Mesenchymal stem cell (in vitro differentiated cells and primary cell): ENCODE results near the gene ZNF670.
"Not testable (repeated sequence)": the region's sequence is repeated elsewhere in the genome, so short reads cannot be mapped to it uniquely, and the experiment has no call there.

ENCODE experiments used
- DNase-seq: peaks from one replicate; pipeline ENCODE4 v3.0.0-alpha.2; 2013
- H2AFZ ChIP-seq: one replicate; pipeline ENCODE4 v1.6.1; 2013; ENCODE audit warnings: low read depth, mild to moderate bottlenecking, control low read depth, inconsistent platforms, low read length, moderate library complexity
- H2AK5ac ChIP-seq: 2 replicates; pipeline ENCODE4 v1.6.1; 2013; ENCODE audit warnings: low read length, moderate library complexity, mild to moderate bottlenecking, inconsistent platforms; ENCODE audit not compliant: severe bottlenecking
- H2BK120ac ChIP-seq: one replicate; pipeline ENCODE4 v1.6.1; 2013; ENCODE audit warnings: low read depth, mild to moderate bottlenecking, inconsistent platforms, low read length, moderate library complexity
- H2BK12ac ChIP-seq, 2 experiments: one replicate each; pipeline ENCODE4 v1.6.1; 2013; ENCODE audit warnings: inconsistent platforms in 2 of 2, low read length in 2 of 2, mild to moderate bottlenecking in 2 of 2, moderate library complexity in 2 of 2, control low read depth in 1 of 2
- H2BK15ac ChIP-seq: one replicate; pipeline ENCODE4 v1.6.1; 2013; ENCODE audit warnings: mild to moderate bottlenecking, low read depth, inconsistent platforms; ENCODE audit not compliant: poor library complexity, severe bottlenecking
- H2BK5ac ChIP-seq: 2 replicates; pipeline ENCODE4 v1.6.1; 2013; ENCODE audit warnings: low read depth, mild to moderate bottlenecking, low read length, control low read depth, inconsistent platforms; ENCODE audit not compliant: poor library complexity, severe bottlenecking
- H3K14ac ChIP-seq, 2 experiments: one replicate each; pipeline ENCODE4 v1.6.1; 2013; ENCODE audit warnings: inconsistent platforms in 2 of 2, low read length in 2 of 2, control low read depth in 1 of 2, mild to moderate bottlenecking in 1 of 2, moderate library complexity in 1 of 2
- H3K18ac ChIP-seq, 2 experiments: one replicate each; pipeline ENCODE4 v1.6.1; 2013; ENCODE audit warnings: inconsistent platforms in 2 of 2, low read length in 2 of 2, control low read depth in 1 of 2, low read depth in 1 of 2, mild to moderate bottlenecking in 1 of 2
- H3K23ac ChIP-seq, 2 experiments: one replicate each; pipeline ENCODE4 v1.6.1; 2013; ENCODE audit warnings: inconsistent platforms in 2 of 2, low read length in 2 of 2, mild to moderate bottlenecking in 2 of 2, moderate library complexity in 2 of 2, control low read depth in 1 of 2
- H3K27ac ChIP-seq: 2 replicates; pipeline ENCODE4 v1.5.1; 2013; ENCODE audit warnings: mild to moderate bottlenecking, moderate library complexity, low read length, control low read depth, inconsistent platforms; ENCODE audit not compliant: poor library complexity, severe bottlenecking
- H3K27me3 ChIP-seq, 2 experiments: 2 replicates each; pipeline versions ENCODE4 v1.6.1 to v1.7.0; 2013; ENCODE audit warnings: low read length in 2 of 2, mild to moderate bottlenecking in 2 of 2, moderate library complexity in 2 of 2, control low read depth in 1 of 2, inconsistent platforms in 1 of 2; ENCODE audit not compliant: control insufficient read depth in 1 of 2, insufficient read depth in 1 of 2
- H3K36me3 ChIP-seq, 2 experiments: 2 replicates each; pipeline versions ENCODE4 v1.6.1 to v1.7.0; 2013; ENCODE audit warnings: low read length in 2 of 2, control low read depth in 1 of 2, inconsistent platforms in 1 of 2, low read depth in 1 of 2, mild to moderate bottlenecking in 1 of 2; ENCODE audit not compliant: insufficient read depth in 2 of 2, control insufficient read depth in 1 of 2
- H3K4ac ChIP-seq, 2 experiments: one replicate each; pipeline ENCODE4 v1.6.1; 2013; ENCODE audit warnings: inconsistent platforms in 2 of 2, low read length in 2 of 2, mild to moderate bottlenecking in 2 of 2, moderate library complexity in 2 of 2, control low read depth in 1 of 2, low read depth in 1 of 2
- H3K4me1 ChIP-seq: 2 replicates; pipeline ENCODE4 v1.6.1; 2013; ENCODE audit warnings: low read depth, low read length, control low read depth; ENCODE audit not compliant: control insufficient read depth, insufficient read depth
- H3K4me2 ChIP-seq: 2 replicates; pipeline ENCODE4 v1.6.1; 2013; ENCODE audit warnings: low read length, mild to moderate bottlenecking, inconsistent platforms; ENCODE audit not compliant: poor library complexity, severe bottlenecking
- H3K4me3 ChIP-seq, 2 experiments: 2 replicates each; pipeline versions ENCODE4 v1.5.1 to v1.7.0; 2013; ENCODE audit warnings: low read length in 2 of 2, mild to moderate bottlenecking in 2 of 2, control low read depth in 1 of 2, low read depth in 1 of 2; ENCODE audit not compliant: insufficient read depth in 1 of 2
- H3K79me1 ChIP-seq: replicated peaks from 2 replicates; pipeline ENCODE4 v1.6.1; 2013; ENCODE audit warnings: mild to moderate bottlenecking, control low read depth, low read length, inconsistent platforms; ENCODE audit not compliant: poor library complexity, severe bottlenecking
- H3K9ac ChIP-seq: 2 replicates; pipeline ENCODE4 v1.7.0; 2013; ENCODE audit warnings: mild to moderate bottlenecking, low read length, moderate library complexity
- H3K9me3 ChIP-seq: 2 replicates; pipeline ENCODE4 v1.7.0; 2013; ENCODE audit warnings: mild to moderate bottlenecking, low read length; ENCODE audit not compliant: control insufficient read depth
- H4K8ac ChIP-seq: one replicate; pipeline ENCODE4 v1.6.1; 2013; ENCODE audit warnings: inconsistent platforms, mild to moderate bottlenecking, low read length, moderate library complexity
- H4K91ac ChIP-seq: one replicate; pipeline ENCODE4 v1.6.1; 2013; ENCODE audit warnings: mild to moderate bottlenecking, low read length, inconsistent platforms
- WGBS: methylation state at CpG from one replicate; pipeline ENCODE4 v1.1.7; 2013; ENCODE audit warnings: mixed read lengths; 5-methylcytosine and 5-hydroxymethylcytosine counted together

ZNF670 gene

GRCh38 chr1:247032306-247032705 is 46.3 kb downstream of the ZNF670 start:
- H2AK5ac ChIP-seq, H2AFZ ChIP-seq, H3K27ac ChIP-seq, H3K4ac ChIP-seq, H3K23ac ChIP-seq, H3K4me2 ChIP-seq, H3K14ac ChIP-seq, H2BK12ac ChIP-seq, H2BK5ac ChIP-seq, DNase-seq, H2BK120ac ChIP-seq, H3K4me1 ChIP-seq, H4K91ac ChIP-seq, H4K8ac ChIP-seq, H3K27me3 ChIP-seq, H3K9ac ChIP-seq, H3K79me1 ChIP-seq, H3K4me3 ChIP-seq, H3K18ac ChIP-seq, H2BK15ac ChIP-seq: not testable (repeated sequence)
- H3K9me3 ChIP-seq, result peaks cover 62% of the 10 kb centered on the region
- WGBS, result 100% methylated on average over 3 of the region's 30 CpGs
- H3K36me3 ChIP-seq, result peaks cover 6 to 32% of the 10 kb centered on the region in 2 experiments
